Frontal cortex (tissue), 4 donors: Measurements from ENCODE around the gene TH. TPM values are rescaled to one million over a fixed set of nuclear protein-coding genes. Genes with fewer than 3 reads are reported as not detected.

Experiments used
- DNase-seq, 2 donors: peaks; one replicate each; pipeline ENCODE4 v3.0.0; 2012; ENCODE audit warnings: low spot score in 2 of 2
- FAIRE-seq: peaks from 2 replicates; lab custom pipeline; 2012; peaks lifted over from hg19 to GRCh38; lab: Jason Lieb, UNC
- total RNA-seq: library from RNA; depleted of rRNA; stranded (reverse); fragments of >200 nt; gene quantifications from one replicate; pipeline ENCODE4 v1.2.3, GENCODE V29; 2014
- donor health status: control.
- donor health status: control.
- donor health status: control.

The TH gene
- total RNA-seq, 1 donor from 2014 or later: 0.82 TPM

GRCh38 chr11:2147391-2147790, 24.2 kb downstream of the TH start:
- DNase-seq (no peak), FAIRE-seq (no peak)

GRCh38 chr11:2146051-2146450, 25.6 kb downstream of the TH start:
- FAIRE-seq (no peak), DNase-seq (no peak)

- DNase-seq (no peak), FAIRE-seq (no peak)
Measured at GRCh38 chr11:2144544-2145248, 26.9 kb downstream of the TH start.

GRCh38 chr11:2143799-2144543, 27.6 kb downstream of the TH start:
- FAIRE-seq: no peak
- no peak for DNase-seq

- DNase-seq (no peak), FAIRE-seq (no peak)
Measured at GRCh38 chr11:2143477-2143798, 28.2 kb downstream of the TH start.

- FAIRE-seq (no peak), DNase-seq (no peak)
Measured at GRCh38 chr11:2142762-2143202, 28.8 kb downstream of the TH start.

- DNase-seq (no peak), FAIRE-seq (no peak)
Measured at GRCh38 chr11:2142300-2142759, 29.3 kb downstream of the TH start.

DNA sequence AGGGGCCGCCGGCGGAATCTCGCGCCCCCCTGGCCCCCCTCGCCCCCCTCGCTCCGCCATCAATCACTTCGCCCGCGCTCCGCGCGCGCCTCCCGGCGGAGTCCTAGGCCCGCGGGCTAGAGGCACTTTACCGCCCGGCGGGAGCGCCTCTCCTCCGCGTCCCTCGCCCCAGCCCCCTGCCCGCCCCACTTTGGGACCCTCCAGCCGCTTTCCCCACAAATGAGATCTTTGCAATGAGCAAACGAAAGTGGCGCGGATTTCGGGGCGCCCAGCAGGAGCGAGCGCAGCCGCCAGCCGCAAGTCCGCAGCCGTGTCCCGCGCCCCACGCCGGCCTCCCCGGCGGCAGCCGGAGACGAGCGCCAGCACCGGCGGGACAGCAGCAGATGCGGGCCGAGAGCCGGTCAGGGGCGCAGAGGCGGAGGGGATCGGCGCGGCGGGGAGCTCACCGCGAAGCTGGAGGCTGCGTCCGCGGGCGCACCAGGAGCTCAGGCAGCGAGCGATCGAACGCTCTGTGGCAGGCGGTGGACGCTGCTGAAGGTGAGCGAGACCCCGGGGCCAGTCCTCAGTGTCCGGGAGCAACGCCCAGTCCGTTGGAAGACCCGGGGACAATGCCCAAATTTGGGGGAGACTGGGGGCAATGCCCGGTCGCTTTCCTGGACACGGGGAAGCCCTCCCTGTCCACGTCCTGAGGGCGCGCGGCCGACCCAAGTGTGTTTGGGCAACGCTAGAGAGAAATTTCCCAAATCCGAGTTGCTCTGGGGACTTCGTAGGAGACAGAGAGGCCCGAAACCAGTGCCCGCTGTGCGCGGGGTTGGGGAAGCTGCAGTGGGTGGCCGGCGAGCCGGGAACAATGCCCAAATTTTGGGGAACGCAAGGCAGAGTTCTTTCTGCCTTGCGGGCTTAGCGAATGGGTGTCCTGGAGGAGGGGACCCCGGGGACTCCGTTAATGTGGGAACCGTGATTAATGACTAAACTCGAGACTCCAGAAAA, 30.9 kb downstream of the TH start:
- DNase-seq (no peak), FAIRE-seq (no peak)

DNA sequence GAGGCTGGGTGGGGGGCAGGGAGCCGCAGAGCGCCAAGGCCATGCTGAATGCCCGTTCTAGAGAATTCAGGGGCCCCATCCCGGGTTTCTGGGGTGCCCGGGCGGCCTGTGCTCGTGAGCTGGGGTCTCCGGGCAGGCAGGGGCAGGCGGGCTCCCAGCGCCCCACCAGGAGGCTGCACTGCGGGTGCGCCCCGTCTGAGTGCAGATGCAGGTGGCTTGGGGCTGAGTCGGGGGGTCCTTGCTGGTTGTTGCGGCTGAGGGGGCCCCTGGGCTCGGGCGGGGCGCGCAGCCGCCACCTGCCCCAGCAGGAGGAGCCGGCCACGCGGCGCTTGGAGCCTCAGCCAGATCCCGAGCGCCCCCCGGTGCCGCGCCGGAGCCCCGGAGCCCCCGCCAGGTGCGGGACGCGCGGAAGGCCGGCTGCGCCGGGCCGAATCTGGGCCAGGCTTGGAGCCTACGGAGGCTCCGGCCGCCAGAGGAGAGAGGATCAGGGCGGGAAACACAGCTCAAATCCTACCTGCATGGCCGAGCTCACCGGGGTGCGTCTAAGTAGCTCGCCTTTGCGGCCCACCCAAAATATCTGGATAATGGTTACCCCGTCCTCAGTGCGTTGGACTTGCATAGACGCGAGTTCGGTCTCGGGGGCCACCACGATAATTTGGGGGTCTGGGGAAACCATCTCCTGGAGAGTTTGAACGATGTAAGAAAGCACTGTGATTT, 31.8 kb downstream of the TH start:
- DNase-seq (no peak), FAIRE-seq (no peak)

DNA sequence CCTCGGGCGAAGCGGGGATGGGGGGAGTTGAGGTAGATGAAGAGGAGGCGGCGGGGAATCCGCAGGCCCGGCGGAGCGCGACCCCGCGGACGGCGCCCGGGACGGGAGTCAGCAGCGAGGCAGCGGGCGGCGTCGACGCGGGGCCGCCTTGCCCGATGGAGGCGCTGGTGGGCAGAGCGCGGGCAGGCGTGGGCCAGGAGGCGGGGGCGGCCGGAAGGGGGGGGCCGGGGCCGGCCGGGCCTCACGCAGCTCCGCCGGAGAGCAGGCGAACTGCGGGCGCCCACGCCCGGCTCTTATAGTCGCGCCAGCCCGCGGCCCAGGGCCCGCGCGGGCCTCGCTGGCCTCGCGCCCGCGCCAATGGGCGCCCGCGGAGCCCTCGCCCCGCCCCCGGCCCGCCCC, 32.5 kb downstream of the TH start, which contains the start of gene IGF2:
IGF2 (minus strand) TSS at position 267 of the 399 bp plus-strand sequence. CDS start 3,866 bp downstream, outside the sequence.
- DNase-seq (peak; percentile 53 to 76), FAIRE-seq (no peak)

GRCh38 chr11:2138431-2139122, 33.0 kb downstream of the TH start:
- DNase-seq (no peak), FAIRE-seq (no peak)

DNA sequence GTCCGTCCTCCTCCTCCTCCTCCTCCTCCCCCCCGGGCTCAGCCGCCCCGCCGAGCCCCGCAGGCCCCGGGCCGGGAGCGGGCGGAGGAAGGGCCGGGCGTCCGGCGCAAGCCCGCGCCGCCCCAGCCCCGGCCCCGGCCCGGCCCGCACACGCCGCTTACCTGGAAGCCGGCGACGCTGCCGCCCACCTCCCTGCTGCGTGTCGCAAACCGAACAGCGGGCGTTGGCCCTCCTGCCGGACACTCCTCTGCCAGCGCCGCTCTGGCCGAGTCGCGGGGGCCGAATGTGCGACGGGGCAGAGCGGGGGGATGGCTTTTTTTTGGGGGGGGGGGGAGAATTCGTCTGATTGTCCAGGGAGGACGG, 33.6 kb downstream of the TH start:
- FAIRE-seq: no peak
- no peak for DNase-seq

DNA sequence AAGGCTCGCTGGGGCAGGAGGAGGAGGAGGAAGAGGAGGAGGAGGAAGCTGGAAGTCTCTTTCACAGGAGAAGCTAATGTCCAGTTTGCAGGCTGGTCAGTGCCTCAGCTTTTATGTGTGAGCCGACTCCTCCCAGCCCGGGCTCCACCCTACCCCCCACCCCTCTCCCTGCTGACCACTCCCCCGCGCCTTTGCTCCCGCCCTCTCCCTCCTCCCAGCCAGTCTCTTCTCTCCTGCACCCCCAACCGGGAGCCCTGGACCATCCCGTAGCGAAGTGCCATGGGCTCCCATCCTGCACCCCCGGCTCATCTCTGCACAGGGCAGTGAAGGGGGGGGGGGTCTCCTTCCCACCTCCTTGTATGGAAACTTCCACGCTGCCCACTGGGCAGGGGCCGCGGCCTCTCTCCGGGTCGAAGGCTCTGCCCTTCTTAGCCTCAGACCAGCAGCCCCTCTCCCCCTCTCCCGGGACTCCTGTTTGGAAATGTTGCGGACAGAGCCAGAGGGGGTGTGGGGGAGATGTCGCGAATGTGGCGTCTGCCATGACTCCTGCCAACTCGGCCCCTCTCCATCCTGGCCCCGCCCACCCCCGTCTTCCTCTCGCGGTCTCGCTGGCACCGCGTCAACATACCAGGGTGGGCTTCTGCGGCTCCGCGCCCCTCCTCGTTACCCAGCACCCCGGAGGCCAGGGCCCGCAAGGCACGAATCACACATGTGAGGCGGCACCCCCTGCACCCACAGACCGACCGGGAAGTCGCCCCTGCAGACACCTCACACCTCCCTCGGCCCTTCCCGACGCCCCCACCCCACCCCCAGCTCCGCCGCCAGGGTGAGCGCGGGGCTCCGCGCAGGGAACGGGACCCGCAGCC, 34.2 kb downstream of the TH start:
- FAIRE-seq (no peak), DNase-seq (peak; percentile 54 to 60)

DNA sequence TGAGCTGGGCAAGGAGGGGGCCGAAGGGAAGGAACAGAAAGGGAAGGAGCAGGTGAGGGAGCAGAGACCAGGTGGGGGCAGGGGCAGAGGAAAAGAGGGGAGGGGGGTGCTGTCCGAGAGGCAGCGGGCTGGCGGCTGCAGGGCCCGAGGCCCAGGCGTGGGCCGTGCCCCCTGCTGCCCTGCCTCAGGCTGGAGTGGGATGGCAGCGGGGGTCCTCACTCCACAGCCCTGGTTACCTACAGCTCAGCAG, 34.7 kb downstream of the TH start:
- DNase-seq (no peak), FAIRE-seq (no peak)

GRCh38 chr11:2136209-2136951, 35.2 kb downstream of the TH start:
- no peak for FAIRE-seq
- DNase-seq: no peak

DNA sequence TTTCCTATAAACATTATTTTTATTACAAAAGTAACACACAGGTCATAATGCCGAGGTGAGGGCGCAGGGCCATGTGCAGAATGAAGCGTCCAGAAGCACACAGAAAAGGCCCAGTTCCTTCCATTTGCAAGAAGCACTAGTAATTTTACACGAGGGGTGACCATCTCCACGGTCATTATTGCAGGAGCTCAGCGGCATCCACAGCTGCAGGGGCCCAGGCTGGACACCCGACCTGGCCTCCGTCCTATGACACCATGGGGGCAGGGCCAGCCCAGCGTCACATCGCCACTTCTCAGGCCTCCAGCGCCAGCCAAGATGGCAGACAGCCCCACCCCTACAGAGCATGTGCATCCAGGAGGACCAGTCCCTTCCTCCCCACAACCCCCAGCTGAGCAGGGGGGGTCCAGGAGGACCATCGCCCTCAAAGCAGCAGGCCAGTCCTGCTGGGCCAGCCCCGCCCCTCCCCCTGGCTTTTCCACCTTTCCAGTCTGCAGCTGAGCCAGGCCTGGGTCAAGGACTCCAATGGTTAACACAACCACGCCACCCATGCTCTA, 35.9 kb downstream of the TH start:
- FAIRE-seq (no peak), DNase-seq (no peak)

- FAIRE-seq (no peak), DNase-seq (no peak)
Measured at GRCh38 chr11:2135018-2135569, 36.5 kb downstream of the TH start.
